Measurements from ENCODE around the gene KCNT2. TPM values are rescaled to one million over a fixed set of nuclear protein-coding genes. Genes with fewer than 3 reads are reported as not detected.
"Not testable (repeated sequence)": the region's sequence is repeated elsewhere in the genome, so short reads cannot be mapped to it uniquely, and the experiment has no call there.

The KCNT2 gene
- total and polyA plus RNA-seq, 2 of the 8 experiments (the other 6 are each of a cell fraction or from before 2014, with no cell fraction given): 2.3 to 10.2 TPM

GRCh38 chr1:196504224-196504623 lies 104.0 kb downstream of the KCNT2 start:
- H3K14ac ChIP-seq (ENCODE audit: insufficient read length); H3K4ac ChIP-seq (replicated peaks; ENCODE audit: insufficient read length, low read depth, low read length); H3K4me1 ChIP-seq (replicated peaks in 1 of 4; ENCODE audit: control insufficient read depth in 3 of 4, insufficient read depth in 4 of 4, low read length in 3 of 4); H3K9me3 ChIP-seq (ENCODE audit: insufficient read depth in 2 of 2, low read depth in 1 of 2, low read length in 1 of 2); H3K36me3 ChIP-seq (ENCODE audit: control insufficient read depth in 2 of 4, insufficient read depth in 4 of 4, low read length in 3 of 4); H2AK5ac ChIP-seq (ENCODE audit: low read depth, low read length); POLR2A ChIA-PET (ENCODE audit: partially characterized antibody); H3K23me2 ChIP-seq (ENCODE audit: low read depth, low read length); H3K79me1 ChIP-seq (ENCODE audit: low read depth, low read length); H2BK20ac ChIP-seq (ENCODE audit: low read length); H4K20me1 ChIP-seq (replicated peaks in 1 of 2; ENCODE audit: control insufficient read depth in 1 of 2, insufficient read depth in 2 of 2, low read length in 2 of 2); H2BK12ac ChIP-seq (ENCODE audit: low read depth, low read length); H4K91ac ChIP-seq (replicated peaks; ENCODE audit: insufficient read length, low read length); H3K23ac ChIP-seq (ENCODE audit: insufficient read length); H3K27me3 ChIP-seq (replicated peaks in 1 of 4; ENCODE audit: control insufficient read depth in 3 of 4, extremely low read depth in 1 of 4, insufficient read depth in 3 of 4, low read length in 3 of 4); H3K27ac ChIP-seq (ENCODE audit: low read depth, low read length); H3K9ac ChIP-seq (replicated peaks in 1 of 4; ENCODE audit: extremely low read depth in 1 of 4, low read depth in 3 of 4, low read length in 3 of 4); H4K8ac ChIP-seq (ENCODE audit: extremely low read depth, insufficient read depth, low read length); FAIRE-seq; H3K18ac ChIP-seq (ENCODE audit: extremely low read depth, low read length); H3K4me3 ChIP-seq (ENCODE audit: extremely low read depth in 1 of 4, insufficient read depth in 2 of 4, low read depth in 3 of 4, low read length in 4 of 4); H2BK120ac ChIP-seq (replicated peaks; ENCODE audit: low read depth, low read length); H3K56ac ChIP-seq (replicated peaks; ENCODE audit: insufficient read length, low read depth, low read length); DNase-seq (ENCODE audit: low read depth in 1 of 2, low spot score in 2 of 2); CTCF ChIA-PET (ENCODE audit: partially characterized antibody); H4K5ac ChIP-seq (ENCODE audit: insufficient read length, low read depth, low read length); H2AFZ ChIP-seq (ENCODE audit: low read length); H2BK5ac ChIP-seq (ENCODE audit: low read depth, low read length); H3K4me2 ChIP-seq (ENCODE audit: insufficient read depth in 1 of 2, low read depth in 2 of 2, low read length in 2 of 2); H2BK15ac ChIP-seq (ENCODE audit: low read length): not testable (repeated sequence)
- no CpG with 5 or more reads among the region's 1 CpG for WGBS, 2 experiments (ENCODE audit: extremely low coverage in 1 of 2, insufficient coverage in 1 of 2, insufficient read length in 1 of 2, insufficient replicate concordance in 2 of 2, low coverage in 1 of 2, low lambda C conversion rate in 2 of 2, missing lambda C conversion rate in 1 of 2)
- peaks cover 0 to 20% of the 10 kb centered on the region in 2 experiments; a peak in 2 of 4 replicates for H3K79me2 ChIP-seq (ENCODE audit: control insufficient read depth in 1 of 2, insufficient read depth in 2 of 2, low read length in 2 of 2)

All from H1 (cell line).